H9 (cell line): Measurements from ENCODE around the gene MORC4. TPM values are rescaled to one million over a fixed set of nuclear protein-coding genes. Genes with fewer than 3 reads are reported as not detected.

Experiments used
- DNase-seq: peaks from one replicate; pipeline ENCODE4 v3.0.0-alpha.2; 2017
- H2AFZ ChIP-seq: one replicate; pipeline ENCODE4 v1.6.1; 2013; ENCODE audit warnings: mild to moderate bottlenecking, low read length, control low read depth, moderate library complexity
- H2AK5ac ChIP-seq: 2 replicates; pipeline ENCODE4 v1.6.1; 2013; ENCODE audit warnings: low read length, control low read depth, mixed read lengths; ENCODE audit not compliant: insufficient read length
- H2BK120ac ChIP-seq: one replicate; pipeline ENCODE4 v1.6.1; 2013; ENCODE audit warnings: low read depth, mild to moderate bottlenecking, low read length, control low read depth, inconsistent platforms; ENCODE audit not compliant: poor library complexity, severe bottlenecking
- H2BK12ac ChIP-seq: 2 replicates; pipeline ENCODE4 v1.6.1; 2013; ENCODE audit warnings: low read length, control low read depth, mixed read lengths, low read depth; ENCODE audit not compliant: insufficient read length
- H2BK15ac ChIP-seq: 2 replicates; pipeline ENCODE4 v1.6.1; 2013; ENCODE audit warnings: low read depth, low read length, control low read depth
- H2BK20ac ChIP-seq: one replicate; pipeline ENCODE4 v1.6.1; 2013; ENCODE audit warnings: low read depth, mild to moderate bottlenecking, low read length, control low read depth, inconsistent platforms; ENCODE audit not compliant: poor library complexity, severe bottlenecking
- H2BK5ac ChIP-seq: 2 replicates; pipeline ENCODE4 v1.6.1; 2013; ENCODE audit warnings: low read length, control low read depth, mixed read lengths; ENCODE audit not compliant: insufficient read length
- H3K14ac ChIP-seq: 2 replicates; pipeline ENCODE4 v1.6.1; 2013; ENCODE audit warnings: low read length, control low read depth; ENCODE audit not compliant: insufficient read depth
- H3K18ac ChIP-seq: 2 replicates; pipeline ENCODE4 v1.6.1; 2013; ENCODE audit warnings: low read depth, mild to moderate bottlenecking, mixed read lengths, low read length, control low read depth; ENCODE audit not compliant: insufficient read length
- H3K23ac ChIP-seq: 2 replicates; pipeline ENCODE4 v1.6.1; 2013; ENCODE audit warnings: low read length, control low read depth, mixed read lengths, low read depth; ENCODE audit not compliant: insufficient read length
- H3K23me2 ChIP-seq: 2 replicates; pipeline ENCODE4 v1.6.1; 2013; ENCODE audit warnings: low read depth, mild to moderate bottlenecking, mixed read lengths, low read length, control low read depth; ENCODE audit not compliant: insufficient read length, poor library complexity, severe bottlenecking
- H3K27ac ChIP-seq: 2 replicates; pipeline ENCODE4 v1.5.1; 2013; ENCODE audit warnings: low read length, control low read depth, mixed read lengths, low read depth; ENCODE audit not compliant: insufficient read length
- H3K27me3 ChIP-seq: 2 replicates; pipeline ENCODE4 v1.6.1; 2013; ENCODE audit warnings: low read length, control low read depth, inconsistent platforms; ENCODE audit not compliant: insufficient read depth
- H3K4ac ChIP-seq: 2 replicates; pipeline ENCODE4 v1.6.1; 2013; ENCODE audit warnings: low read depth, mild to moderate bottlenecking, control low read depth, inconsistent platforms, low read length, moderate library complexity
- H3K4me1 ChIP-seq: 2 replicates; pipeline ENCODE4 v1.6.1; 2013; ENCODE audit warnings: low read length, control low read depth, inconsistent platforms; ENCODE audit not compliant: insufficient read depth
- H3K4me2 ChIP-seq: 2 replicates; pipeline ENCODE4 v1.6.1; 2013; ENCODE audit warnings: low read length, control low read depth, mixed read lengths; ENCODE audit not compliant: insufficient read length, insufficient read depth
- H3K56ac ChIP-seq: 2 replicates; pipeline ENCODE4 v1.6.1; 2013; ENCODE audit warnings: low read depth, mild to moderate bottlenecking, mixed read lengths, low read length, control low read depth; ENCODE audit not compliant: insufficient read length
- H3K79me1 ChIP-seq: 2 replicates; pipeline ENCODE4 v1.6.1; 2013; ENCODE audit warnings: low read depth, mild to moderate bottlenecking, moderate library complexity, low read length, control low read depth, inconsistent platforms; ENCODE audit not compliant: insufficient read depth, poor library complexity, severe bottlenecking
- H3K79me2 ChIP-seq: 2 replicates; pipeline ENCODE4 v1.6.1; 2013; ENCODE audit warnings: low read length, control low read depth, inconsistent platforms; ENCODE audit not compliant: insufficient read depth
- H3K9ac ChIP-seq: 2 replicates; pipeline ENCODE4 v1.6.1; 2013; ENCODE audit warnings: low read length, control low read depth, mixed read lengths; ENCODE audit not compliant: insufficient read length; ENCODE audit errors: extremely low read depth
- H3K9me3 ChIP-seq: one replicate; pipeline ENCODE4 v1.6.1; 2013; ENCODE audit warnings: low read depth, low read length, inconsistent platforms; ENCODE audit not compliant: control insufficient read depth
- H3T11ph ChIP-seq: one replicate; pipeline ENCODE4 v1.6.1; 2013; ENCODE audit warnings: mild to moderate bottlenecking, low read length, control low read depth, inconsistent platforms
- H4K20me1 ChIP-seq: one replicate; pipeline ENCODE4 v1.6.1; 2013; ENCODE audit not compliant: control insufficient read depth, insufficient read length, insufficient read depth
- H4K5ac ChIP-seq: 2 replicates; pipeline ENCODE4 v1.6.1; 2013; ENCODE audit warnings: low read depth, mild to moderate bottlenecking, mixed read lengths, low read length, control low read depth; ENCODE audit not compliant: insufficient read length
- H4K8ac ChIP-seq: replicated peaks from 2 replicates; pipeline ENCODE4 v1.6.1; 2013; ENCODE audit warnings: low read length, control low read depth, mixed read lengths, low read depth; ENCODE audit not compliant: insufficient read length
- H4K91ac ChIP-seq: 2 replicates; pipeline ENCODE4 v1.6.1; 2013; ENCODE audit warnings: low read depth, mild to moderate bottlenecking, moderate library complexity, mixed read lengths, low read length, control low read depth; ENCODE audit not compliant: insufficient read length
- H3K27ac Mint-ChIP-seq, 3 experiments: 2 replicates in 2 of 3; 3 replicates in 1 of 3; pipeline ENCODE4 v1.8.0; 2020 to 2021; ENCODE audit warnings: mixed read lengths in 3 of 3, mild to moderate bottlenecking in 1 of 3, moderate library complexity in 1 of 3
- H3K27me3 Mint-ChIP-seq: 2 replicates; pipeline ENCODE4 v1.8.0; 2021; ENCODE audit warnings: low read depth, mild to moderate bottlenecking, moderate library complexity, mixed read lengths
- H3K36me3 Mint-ChIP-seq, 3 experiments: 2 replicates in 2 of 3; 3 replicates in 1 of 3; pipeline ENCODE4 v1.8.0; 2020 to 2021; ENCODE audit warnings: low read depth in 3 of 3, mixed read lengths in 3 of 3; ENCODE audit not compliant: insufficient read depth in 1 of 3
- H3K4me1 Mint-ChIP-seq, 2 experiments: 2 replicates each; pipeline ENCODE4 v1.8.0; 2020; ENCODE audit warnings: mixed read lengths in 2 of 2
- H3K4me3 Mint-ChIP-seq, 2 experiments: 2 replicates in 1 of 2; 3 replicates in 1 of 2; pipeline ENCODE4 v1.8.0; 2020 to 2021; ENCODE audit warnings: mild to moderate bottlenecking in 2 of 2, mixed read lengths in 2 of 2, moderate library complexity in 1 of 2
- H3K9me3 Mint-ChIP-seq, 2 experiments: 2 replicates in 1 of 2; 3 replicates in 1 of 2; pipeline ENCODE4 v1.8.0; 2020; ENCODE audit warnings: mild to moderate bottlenecking in 2 of 2, mixed read lengths in 2 of 2, moderate library complexity in 1 of 2
- WGBS: extraction: QIAGEN DNeasy Blood & Tissue Kit; methylation state at CpG from one replicate; pipeline ENCODE4 v1.1.7; 2013; ENCODE audit warnings: missing lambda C conversion rate, low lambda C conversion rate, mixed read lengths; ENCODE audit not compliant: insufficient read length; ENCODE audit errors: extremely low coverage; 5-methylcytosine and 5-hydroxymethylcytosine counted together
- total RNA-seq: library from RNA; stranded (reverse); gene quantifications from 2 replicates; pipeline ENCODE4 v1.2.1, GENCODE V29; 2021
- TF ChIP-seq, protein P1 (sequence below): fragments of 200-600 bp; sonication (generic); conservative IDR thresholded peaks from 3 replicates; pipeline ENCODE4 v1.8.0; 2021; ENCODE audit warnings: antibody characterized with exemption, mild to moderate bottlenecking

The MORC4 gene
- total RNA-seq, 1 experiment from 2014 or later = 4.3 TPM

DNA sequence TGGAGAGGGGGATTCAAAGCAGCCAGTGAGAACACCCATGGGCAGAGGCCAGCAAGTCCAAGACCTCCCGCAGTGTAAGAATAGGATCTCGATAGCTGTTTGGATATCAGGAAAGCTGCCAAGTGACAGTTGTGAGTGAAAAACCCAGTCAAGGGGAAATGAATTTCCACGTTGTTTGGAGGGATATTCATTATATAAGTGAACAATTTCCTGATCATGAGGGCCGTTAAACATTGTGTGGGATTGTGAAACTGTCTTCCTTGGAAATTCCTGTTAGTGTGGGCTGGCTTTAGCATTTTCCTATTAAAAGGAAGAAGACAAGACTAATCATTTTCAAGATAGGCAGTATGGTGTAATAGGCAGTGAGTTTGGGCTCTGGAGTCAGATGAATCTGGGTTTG, 64.8 kb downstream of the MORC4 start:
- Histone ChIP-seq H2AFZ (no peak overlapping the region), H3K23ac (no peak overlapping the region), H3K9me3 (peaks cover 10% of the 10 kb centered on the region), H2BK5ac (no peak overlapping the region), H3K79me2 (no peaks in the 10 kb centered on the region), H3K79me1 (no peaks in the 10 kb centered on the region), H3K14ac (no peak overlapping the region), H3T11ph (no peak overlapping the region), H3K27me3 (no peaks in the 10 kb centered on the region), H3K56ac (no peak overlapping the region), H3K27ac (no peak overlapping the region), H2AK5ac (no peak overlapping the region), H4K20me1 (no peaks in the 10 kb centered on the region), H3K9ac (no peak overlapping the region), H4K8ac (no peak overlapping the region), H2BK20ac (no peak overlapping the region), H4K91ac (no peak overlapping the region), H2BK120ac (no peak overlapping the region), H3K18ac (no peak overlapping the region), H3K23me2 (no peaks in the 10 kb centered on the region), H2BK12ac (no peak overlapping the region), H2BK15ac (no peak overlapping the region), H4K5ac (no peak overlapping the region), H3K4ac (no peak overlapping the region), H3K4me1 (no peaks in the 10 kb centered on the region), H3K4me2 (no peak overlapping the region)
- Mint-ChIP-seq H3K27ac (peak overlapping the region in 1 of 3 experiments; percentile 78; a peak in 1 of 7 replicates), H3K9me3 (peaks cover 0 to 11% of the 10 kb centered on the region in 2 experiments; a peak in 2 of 5 replicates), H3K4me3 (no peak overlapping the region), H3K27me3 (no peaks in the 10 kb centered on the region; the same call in 1 of the 2 replicates), H3K36me3 (no peaks in the 10 kb centered on the region; a peak in 1 of 7 replicates), H3K4me1 (no peaks in the 10 kb centered on the region)
- TF ChIP-seq, protein P1, sequence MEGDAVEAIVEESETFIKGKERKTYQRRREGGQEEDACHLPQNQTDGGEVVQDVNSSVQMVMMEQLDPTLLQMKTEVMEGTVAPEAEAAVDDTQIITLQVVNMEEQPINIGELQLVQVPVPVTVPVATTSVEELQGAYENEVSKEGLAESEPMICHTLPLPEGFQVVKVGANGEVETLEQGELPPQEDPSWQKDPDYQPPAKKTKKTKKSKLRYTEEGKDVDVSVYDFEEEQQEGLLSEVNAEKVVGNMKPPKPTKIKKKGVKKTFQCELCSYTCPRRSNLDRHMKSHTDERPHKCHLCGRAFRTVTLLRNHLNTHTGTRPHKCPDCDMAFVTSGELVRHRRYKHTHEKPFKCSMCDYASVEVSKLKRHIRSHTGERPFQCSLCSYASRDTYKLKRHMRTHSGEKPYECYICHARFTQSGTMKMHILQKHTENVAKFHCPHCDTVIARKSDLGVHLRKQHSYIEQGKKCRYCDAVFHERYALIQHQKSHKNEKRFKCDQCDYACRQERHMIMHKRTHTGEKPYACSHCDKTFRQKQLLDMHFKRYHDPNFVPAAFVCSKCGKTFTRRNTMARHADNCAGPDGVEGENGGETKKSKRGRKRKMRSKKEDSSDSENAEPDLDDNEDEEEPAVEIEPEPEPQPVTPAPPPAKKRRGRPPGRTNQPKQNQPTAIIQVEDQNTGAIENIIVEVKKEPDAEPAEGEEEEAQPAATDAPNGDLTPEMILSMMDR = no peak
- no CpG with 5 or more reads among the region's 4 CpGs for WGBS
- no peak for DNase-seq
